ENCODE results near the gene ZNF468.
"Not testable (repeated sequence)": the region's sequence is repeated elsewhere in the genome, so short reads cannot be mapped to it uniquely, and the experiment has no call there.

ZNF468 gene

GRCh38 chr19:52857378-52858191, at the start of gene ZNF468:
TSS of gene ZNF468 (minus strand) at chr19:52857619. CDS start at chr19:52854272, 3,347 bp downstream.
- FAIRE-seq = not testable (repeated sequence)
- DNase-seq (ENCODE audit: insufficient read length, low spot score) = peak; percentile 35

- DNase-seq (ENCODE audit: insufficient read length, low spot score); FAIRE-seq: not testable (repeated sequence)
Observed at GRCh38 chr19:52904052-52904780, 46.8 kb upstream of the ZNF468 start.

GRCh38 chr19:52901842-52902241, 44.4 kb upstream of the ZNF468 start:
- DNase-seq (ENCODE audit: insufficient read length, low spot score) = no peak

GRCh38 chr19:52898596-52898995, 41.2 kb upstream of the ZNF468 start:
- not testable (repeated sequence) for FAIRE-seq; DNase-seq (ENCODE audit: insufficient read length, low spot score)

More at GRCh38 chr19:52901842-52902241, 44.4 kb upstream of the ZNF468 start:
- no peak for FAIRE-seq
- TF ChIP-seq CTCF (IDR thresholded peaks at IDR 0.05; ENCODE audit: insufficient read depth, missing control alignments) = no peak

- no peak for FAIRE-seq
Observed at GRCh38 chr19:52898101-52898500, 40.7 kb upstream of the ZNF468 start.

GRCh38 chr19:52897138-52897935, 39.9 kb upstream of the ZNF468 start, which contains the start of gene ZNF320:
TSS of gene ZNF320 (minus strand) at chr19:52897635. CDS start at chr19:52890255, 7,380 bp downstream.
- FAIRE-seq (peak; percentile 25), DNase-seq (ENCODE audit: insufficient read length, low spot score) (peak; percentile 80)
- no peak for TF ChIP-seq CTCF (IDR thresholded peaks at IDR 0.05; ENCODE audit: insufficient read depth, missing control alignments)

More at GRCh38 chr19:52898101-52898500, 40.7 kb upstream of the ZNF468 start:
- TF ChIP-seq CTCF (IDR thresholded peaks at IDR 0.05; ENCODE audit: insufficient read depth, missing control alignments) = no peak
- DNase-seq (ENCODE audit: insufficient read length, low spot score) = no peak

GRCh38 chr19:52896431-52897137, 39.2 kb upstream of the ZNF468 start:
- no peak for FAIRE-seq
- no peak for TF ChIP-seq CTCF (IDR thresholded peaks at IDR 0.05; ENCODE audit: insufficient read depth, missing control alignments)
- no peak for DNase-seq (ENCODE audit: insufficient read length, low spot score)

GRCh38 chr19:52891336-52891735, 33.9 kb upstream of the ZNF468 start:
- no peak for FAIRE-seq
- no peak for TF ChIP-seq CTCF (IDR thresholded peaks at IDR 0.05; ENCODE audit: insufficient read depth, missing control alignments)
- no peak for DNase-seq (ENCODE audit: insufficient read length, low spot score)

All from D721Med (cell line).